ENCODE measurements around the gene P2RX4.
"Not testable (repeated sequence)": the region's sequence is repeated elsewhere in the genome, so short reads cannot be mapped to it uniquely, and the experiment has no call there.

The P2RX4 gene

DNA sequence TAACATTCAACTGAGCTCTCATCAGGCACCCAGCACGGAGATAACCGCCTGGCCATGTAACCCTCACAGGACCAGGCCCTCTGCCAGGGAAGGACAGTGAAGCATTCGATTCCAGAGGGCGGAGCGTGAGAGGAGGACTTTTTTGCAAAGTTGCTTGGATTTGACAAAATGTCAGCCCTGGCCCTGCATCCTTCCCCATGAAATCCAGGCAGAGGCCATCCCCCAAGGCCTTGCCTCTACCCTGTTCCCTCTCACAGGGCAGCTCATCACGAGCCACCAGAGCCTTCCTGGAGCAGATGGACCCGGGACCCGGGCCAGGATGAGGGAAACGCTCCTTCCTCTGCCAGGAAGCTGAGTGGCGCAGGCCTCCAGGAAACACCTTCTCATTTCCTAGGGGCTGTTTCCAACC, 69.6 kb downstream of the P2RX4 start:
- H3K36me3 Mint-ChIP-seq = peaks cover 3% of the 10 kb centered on the region
- H3K4me1 Mint-ChIP-seq (ENCODE audit: low read depth) = peaks cover 7% of the 10 kb centered on the region
- no peaks in the 10 kb centered on the region for H3K27me3 Mint-ChIP-seq
- no peak overlapping the region for H3K4me3 Mint-ChIP-seq
- no peaks in the 10 kb centered on the region for H3K9me3 Mint-ChIP-seq (ENCODE audit: low read depth)
- no peak overlapping the region for H3K27ac Mint-ChIP-seq

DNA sequence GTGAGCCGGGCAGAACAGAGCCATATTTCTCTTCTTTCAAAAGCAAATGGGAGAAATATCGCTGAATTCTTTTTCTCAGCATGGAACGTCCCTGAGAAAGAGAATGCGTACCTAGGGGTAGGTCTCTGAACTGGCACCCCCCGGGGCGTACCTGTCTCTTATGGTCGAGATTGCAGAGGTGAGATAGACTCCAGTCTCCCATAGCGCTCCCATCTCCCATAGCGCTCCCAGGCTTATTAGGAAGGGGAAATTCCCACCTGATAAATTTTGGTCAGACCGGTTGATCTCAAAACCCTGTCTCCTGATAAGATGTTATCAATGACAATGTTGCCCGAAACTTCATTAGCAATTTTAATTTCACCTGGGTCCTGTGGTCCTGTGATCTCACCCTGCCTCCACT, 70.6 kb downstream of the P2RX4 start:
- not testable (repeated sequence) for H3K4me1 Mint-ChIP-seq (ENCODE audit: low read depth); H3K27ac Mint-ChIP-seq

DNA sequence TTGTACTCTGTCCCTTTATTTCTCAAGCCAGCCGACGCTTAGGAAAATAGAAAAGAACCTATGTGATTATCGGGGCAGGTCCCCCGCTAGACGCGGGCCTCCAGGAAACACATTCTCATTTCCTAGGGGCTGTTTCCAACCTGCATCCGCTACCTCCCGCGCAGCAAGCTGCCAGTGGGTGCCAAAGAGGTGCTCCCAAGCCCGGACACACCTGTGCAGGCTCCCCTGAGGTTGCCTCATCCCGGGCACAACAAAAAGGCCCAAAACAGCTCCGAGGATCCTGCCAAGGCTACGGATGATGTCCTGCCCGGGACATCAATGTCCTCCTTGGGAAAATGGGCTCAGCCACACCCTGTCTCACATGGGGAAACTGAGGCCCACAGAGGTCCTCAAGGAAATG, 71.2 kb downstream of the P2RX4 start:
- not testable (repeated sequence) for H3K27me3 Mint-ChIP-seq; H3K27ac Mint-ChIP-seq; H3K4me1 Mint-ChIP-seq (ENCODE audit: low read depth); H3K36me3 Mint-ChIP-seq; H3K4me3 Mint-ChIP-seq; H3K9me3 Mint-ChIP-seq (ENCODE audit: low read depth)

More for the DNA sequence above, 70.6 kb downstream of the P2RX4 start:
- not testable (repeated sequence) for H3K4me3 Mint-ChIP-seq; H3K27me3 Mint-ChIP-seq; H3K36me3 Mint-ChIP-seq; H3K9me3 Mint-ChIP-seq (ENCODE audit: low read depth)

DNA sequence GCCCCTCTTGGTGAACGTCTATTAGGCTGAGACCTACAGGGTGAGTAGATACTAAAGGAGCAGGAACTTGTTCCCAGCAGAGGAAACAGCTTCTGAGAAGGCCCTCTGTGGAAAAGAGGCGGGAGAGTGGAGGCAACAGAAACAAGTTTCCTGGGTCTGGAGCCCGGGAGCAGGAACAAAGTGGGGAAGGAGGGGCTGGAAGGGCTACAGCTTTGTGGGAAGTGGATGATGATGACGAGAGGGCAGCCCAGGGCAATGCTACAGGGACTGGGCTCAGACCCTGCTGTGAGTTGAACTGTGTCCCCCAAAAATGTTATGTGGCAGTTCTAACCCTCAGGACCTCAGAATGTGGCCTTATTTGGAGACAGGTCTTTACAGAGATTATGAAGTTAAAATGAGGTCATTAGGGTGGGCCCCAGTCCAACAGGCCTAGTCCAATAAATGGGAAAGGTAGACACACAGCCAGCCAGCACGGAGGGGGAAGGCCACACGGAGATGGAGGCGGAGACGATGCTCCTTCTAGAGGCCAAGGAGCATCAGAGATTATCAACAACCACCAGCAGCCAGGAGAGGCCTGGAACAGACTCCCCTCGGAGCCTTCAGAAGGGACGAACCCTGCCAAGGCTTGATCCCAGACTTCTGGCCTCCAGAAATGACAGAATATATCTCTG, 72.3 kb downstream of the P2RX4 start:
- H3K36me3 Mint-ChIP-seq = peaks cover 3% of the 10 kb centered on the region
- H3K9me3 Mint-ChIP-seq (ENCODE audit: low read depth) = no peaks in the 10 kb centered on the region
- no peak overlapping the region for H3K27ac Mint-ChIP-seq
- H3K27me3 Mint-ChIP-seq = no peaks in the 10 kb centered on the region
- H3K4me1 Mint-ChIP-seq (ENCODE audit: low read depth) = peaks cover 3% of the 10 kb centered on the region
- no peak overlapping the region for H3K4me3 Mint-ChIP-seq

DNA sequence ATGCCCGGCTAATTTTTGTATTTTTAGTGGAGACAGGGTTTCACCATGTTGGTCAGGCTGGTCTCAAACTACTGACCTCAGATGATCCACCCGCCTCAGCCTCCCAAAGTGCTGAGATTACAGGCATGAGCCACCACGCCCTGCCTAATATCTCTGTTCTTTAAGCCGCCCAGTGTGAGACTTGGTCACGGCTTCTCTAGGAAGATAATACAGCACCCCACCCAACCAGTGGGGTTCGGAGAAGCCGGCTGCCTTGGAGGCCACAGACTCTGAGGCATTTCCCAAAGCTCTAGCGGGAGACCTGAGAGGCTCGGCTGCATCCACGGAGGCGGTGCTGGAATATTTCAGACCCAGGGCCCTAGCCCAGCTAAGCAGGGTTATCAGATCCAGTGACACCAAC, 73.0 kb downstream of the P2RX4 start:
- not testable (repeated sequence) for H3K36me3 Mint-ChIP-seq; H3K9me3 Mint-ChIP-seq (ENCODE audit: low read depth); H3K27ac Mint-ChIP-seq; H3K4me1 Mint-ChIP-seq (ENCODE audit: low read depth); H3K27me3 Mint-ChIP-seq; H3K4me3 Mint-ChIP-seq

DNA sequence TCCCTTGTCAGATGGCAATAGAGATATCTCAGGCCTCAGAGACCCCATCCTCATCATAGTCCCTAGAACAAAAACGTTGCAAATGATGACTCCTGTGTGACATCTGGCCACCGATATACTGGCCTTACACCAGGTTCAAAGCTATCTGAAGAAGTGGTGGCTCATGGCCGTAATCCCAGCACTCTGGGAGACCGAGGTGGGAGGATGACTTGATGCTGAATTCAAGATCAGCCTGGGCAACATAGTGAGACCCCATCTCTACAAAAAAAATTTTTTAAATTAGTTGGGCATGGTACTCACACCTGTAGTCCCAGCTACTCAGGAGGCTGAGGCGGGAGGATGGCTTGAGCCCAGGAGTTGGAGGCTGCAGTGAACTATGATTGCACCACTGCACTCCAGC, 73.5 kb downstream of the P2RX4 start:
- H3K27me3 Mint-ChIP-seq = no peaks in the 10 kb centered on the region
- no peaks in the 10 kb centered on the region for H3K9me3 Mint-ChIP-seq (ENCODE audit: low read depth)
- H3K27ac Mint-ChIP-seq = no peak overlapping the region
- no peak overlapping the region for H3K4me3 Mint-ChIP-seq
- no peaks in the 10 kb centered on the region for H3K36me3 Mint-ChIP-seq
- H3K4me1 Mint-ChIP-seq (ENCODE audit: low read depth) = peaks cover 3% of the 10 kb centered on the region
